GM19240 (cell line): ENCODE data around the gene TBC1D10B.
"Not testable (repeated sequence)": the region's sequence is repeated elsewhere in the genome, so short reads cannot be mapped to it uniquely, and the experiment has no call there.

Experiments
- DNase-seq: peaks from one replicate; pipeline ENCODE4 v3.0.0; 2011; ENCODE audit warnings: low spot score; ENCODE audit not compliant: insufficient read length

The TBC1D10B gene

GRCh38 chr16:30335028-30335597 lies 35.2 kb downstream of the TBC1D10B start:
- DNase-seq = not testable (repeated sequence)

DNA sequence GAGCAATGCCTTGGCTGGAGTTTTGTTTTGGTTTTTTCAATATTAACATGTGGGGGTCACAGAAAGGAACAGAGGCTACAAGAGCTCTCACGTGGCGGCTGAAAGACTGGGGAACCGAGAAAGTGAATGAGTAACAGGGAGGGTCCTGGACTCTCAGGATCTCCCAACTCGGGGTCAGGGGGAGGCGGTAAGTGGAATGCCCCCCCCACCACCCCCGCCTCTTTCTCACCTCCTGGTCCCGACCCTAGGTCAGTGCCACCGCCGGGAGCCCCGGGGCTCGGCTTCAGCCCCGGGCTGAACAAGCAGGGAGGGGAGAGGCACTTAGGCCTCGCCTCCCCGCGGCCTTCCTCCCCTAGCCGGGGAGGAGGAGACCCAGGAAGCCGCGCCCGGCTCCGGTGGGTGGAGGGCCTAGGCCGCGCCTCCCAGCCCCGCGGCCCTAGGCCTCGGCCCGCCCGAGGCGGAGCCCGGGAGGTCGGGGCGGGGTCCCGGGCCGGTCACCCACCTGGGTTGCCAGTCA lies 35.8 kb downstream of the TBC1D10B start:
- not testable (repeated sequence) for DNase-seq

DNA sequence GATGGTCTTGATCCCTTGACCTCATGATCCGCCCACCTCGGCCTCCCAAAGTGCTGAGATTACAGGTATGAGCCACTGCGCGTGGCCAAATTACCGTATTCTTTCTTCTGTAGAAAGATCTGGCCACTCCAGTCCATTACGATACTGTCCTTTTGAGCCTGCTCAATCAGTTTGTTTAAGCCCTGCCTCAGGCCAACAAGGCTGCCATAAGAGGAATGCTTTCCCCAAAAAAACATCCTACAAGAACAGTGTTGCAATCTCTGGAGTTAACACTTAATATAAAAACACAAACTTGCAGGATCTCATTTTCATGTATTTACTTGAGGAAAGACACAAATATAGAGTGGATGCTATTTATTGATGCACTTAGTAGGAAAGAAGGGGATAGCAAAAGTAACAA lies 46.1 kb downstream of the TBC1D10B start:
- DNase-seq = not testable (repeated sequence)

DNA sequence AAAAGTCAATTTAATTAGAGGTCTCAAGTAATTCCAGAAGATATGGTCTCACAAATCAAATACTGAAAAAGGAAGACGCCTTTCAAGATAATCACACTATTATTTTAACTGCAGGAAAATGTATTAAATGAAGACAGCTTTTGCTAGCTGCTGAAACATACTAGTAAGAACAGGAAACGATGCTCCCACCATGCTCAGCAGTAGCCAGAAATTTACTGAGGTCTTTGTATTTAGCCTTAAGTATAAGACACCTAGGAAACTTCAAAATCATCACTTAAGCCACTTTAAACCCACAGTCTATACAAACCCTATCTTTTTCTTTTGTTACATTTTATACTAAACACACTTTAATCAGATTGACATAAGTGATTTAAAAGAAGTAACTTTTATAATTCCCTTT lies 51.6 kb downstream of the TBC1D10B start:
- not testable (repeated sequence) for DNase-seq

- not testable (repeated sequence) for DNase-seq
Measured at GRCh38 chr16:30310937-30311336, 59.4 kb downstream of the TBC1D10B start.

DNA sequence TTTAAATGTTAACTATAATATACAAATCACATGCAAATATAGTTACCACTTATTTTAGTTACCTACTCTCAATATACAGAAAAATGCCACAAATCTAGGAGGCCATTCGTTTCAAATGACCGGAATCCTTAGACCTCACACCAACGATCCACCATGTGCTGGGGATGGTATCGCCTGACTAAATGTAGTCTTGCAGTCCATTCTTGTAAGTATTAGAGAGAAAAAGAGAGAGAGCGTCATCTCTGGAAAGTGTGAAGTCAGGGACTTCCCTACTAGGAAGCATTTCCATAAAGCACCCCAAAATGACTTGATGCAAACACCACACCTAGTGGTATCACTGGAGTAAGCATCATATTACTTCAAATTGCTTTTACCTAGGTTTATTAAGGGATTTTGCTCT lies 61.0 kb downstream of the TBC1D10B start:
- not testable (repeated sequence) for DNase-seq
